GM23338 (cell line): ENCODE results near the gene SH3PXD2B. TPM values are rescaled to one million over a fixed set of nuclear protein-coding genes. Genes with fewer than 3 reads are reported as not detected.

Experiments
- ATAC-seq: fragments of 200-7000 bp; cut with Tn5 transposase; 3 replicates; pipeline ENCODE4 v1.9.1; 2020
- DNase-seq: peaks from one replicate; pipeline ENCODE4 v3.0.0-alpha.2; 2015; ENCODE audit warnings: low spot score
- H2AFZ ChIP-seq: fragments of 200-600 bp; sonication (generic); 2 replicates; pipeline ENCODE4 v1.8.0; 2016; ENCODE audit warnings: antibody characterized with exemption, mild to moderate bottlenecking, moderate library complexity
- H3F3A ChIP-seq: fragments of 200-600 bp; sonication (generic); replicated peaks from 2 replicates; pipeline ENCODE4 v1.8.0; 2017; ENCODE audit warnings: antibody characterized with exemption, mixed run types, low read depth
- H3K27ac ChIP-seq: fragments of 200-600 bp; sonication (generic); 2 replicates; pipeline ENCODE4 v1.6.1; 2016; ENCODE audit warnings: low read depth
- H3K27me3 ChIP-seq: fragments of 200-600 bp; sonication (generic); 2 replicates; pipeline ENCODE4 v1.8.0; 2016; ENCODE audit warnings: mild to moderate bottlenecking, mixed run types, moderate library complexity; ENCODE audit not compliant: insufficient read depth
- H3K36me3 ChIP-seq: fragments of 200-600 bp; sonication (generic); 2 replicates; pipeline ENCODE4 v1.8.0; 2016; ENCODE audit warnings: mild to moderate bottlenecking; ENCODE audit not compliant: insufficient read depth
- H3K4me1 ChIP-seq: fragments of 200-600 bp; sonication (generic); 2 replicates; pipeline ENCODE4 v1.8.0; 2016; ENCODE audit warnings: mild to moderate bottlenecking, moderate library complexity; ENCODE audit not compliant: insufficient read depth
- H3K4me2 ChIP-seq: fragments of 200-600 bp; sonication (generic); 2 replicates; pipeline ENCODE4 v1.7.1; 2017; ENCODE audit warnings: mixed run types
- H3K4me3 ChIP-seq: fragments of 200-600 bp; sonication (generic); 2 replicates; pipeline ENCODE4 v1.6.1; 2016; ENCODE audit warnings: mixed run types
- H3K79me2 ChIP-seq: fragments of 200-600 bp; sonication (generic); replicated peaks from 2 replicates; pipeline ENCODE4 v1.8.0; 2017; ENCODE audit warnings: mild to moderate bottlenecking; ENCODE audit not compliant: insufficient read depth
- H3K9me2 ChIP-seq: fragments of 200-600 bp; sonication (generic); 2 replicates; pipeline ENCODE4 v1.8.0; 2017; ENCODE audit not compliant: insufficient read depth
- H4K20me1 ChIP-seq: fragments of 200-600 bp; sonication (generic); replicated peaks from 2 replicates; pipeline ENCODE4 v1.8.0; 2017; ENCODE audit warnings: mild to moderate bottlenecking; ENCODE audit not compliant: insufficient read depth
- H3K27ac Mint-ChIP-seq: 2 replicates; pipeline ENCODE4 v1.8.0; 2020; ENCODE audit warnings: inconsistent platforms, mild to moderate bottlenecking, moderate library complexity, mixed read lengths
- H3K27me3 Mint-ChIP-seq: 3 replicates; pipeline ENCODE4 v1.8.0; 2022; ENCODE audit warnings: low read depth, mild to moderate bottlenecking, moderate library complexity, mixed read lengths, inconsistent platforms; ENCODE audit not compliant: insufficient read depth, poor library complexity
- H3K36me3 Mint-ChIP-seq: 3 replicates; pipeline ENCODE4 v1.8.0; 2021; ENCODE audit warnings: low read depth, mild to moderate bottlenecking, inconsistent platforms, moderate library complexity, mixed read lengths
- H3K4me1 Mint-ChIP-seq: 3 replicates; pipeline ENCODE4 v1.8.0; 2020; ENCODE audit warnings: mild to moderate bottlenecking, inconsistent platforms, mixed read lengths
- H3K4me3 Mint-ChIP-seq: 3 replicates; pipeline ENCODE4 v1.8.0; 2021; ENCODE audit warnings: moderate library complexity, mild to moderate bottlenecking, inconsistent platforms, mixed read lengths
- H3K9me3 Mint-ChIP-seq: 3 replicates; pipeline ENCODE4 v1.8.0; 2020; ENCODE audit warnings: moderate library complexity, mild to moderate bottlenecking, inconsistent platforms, mixed read lengths
- CREB1 ChIP-seq: fragments of 250-450 bp; sonication (Bioruptor Pico); IDR thresholded peaks from 2 replicates; pipeline ENCODE4 v1.5.0; 2020; ENCODE audit warnings: low read depth, mild to moderate bottlenecking, moderate library complexity
- CTCF ChIP-seq, 2 experiments: fragments of 200-600 bp in 1 of 2; sonication (generic) in 1 of 2; conservative IDR thresholded peaks; 2 replicates each; pipeline versions ENCODE4 v1.5.1 to v1.6.1; 2016 to 2017; ENCODE audit warnings: antibody characterized with exemption in 2 of 2, low read depth in 2 of 2, mild to moderate bottlenecking in 2 of 2, moderate library complexity in 1 of 2
- ETS1 ChIP-seq: IDR thresholded peaks from 2 replicates; pipeline ENCODE4 v1.6.1; 2016; ENCODE audit warnings: antibody characterized with exemption
- EZH2 ChIP-seq: fragments of 200-600 bp; sonication (generic); IDR thresholded peaks from one replicate; pipeline ENCODE4 v1.8.0; 2017; ENCODE audit warnings: antibody characterized with exemption, mild to moderate bottlenecking, low read depth; ENCODE audit not compliant: unreplicated experiment
- EZH2phosphoT487 ChIP-seq: fragments of 200-600 bp; sonication (generic); IDR thresholded peaks from one replicate; pipeline ENCODE4 v1.8.1; 2018; ENCODE audit warnings: antibody characterized with exemption; ENCODE audit not compliant: unreplicated experiment
- JUNB ChIP-seq: IDR thresholded peaks from one replicate; pipeline ENCODE4 v1.6.1; 2016; ENCODE audit warnings: antibody characterized with exemption; ENCODE audit not compliant: unreplicated experiment
- NANOG ChIP-seq: IDR thresholded peaks from 2 replicates; pipeline ENCODE4 v1.6.1; 2016; ENCODE audit warnings: antibody characterized with exemption, borderline replicate concordance
- POLR2AphosphoS5 ChIP-seq: IDR thresholded peaks from 2 replicates; pipeline ENCODE4 v1.6.1; 2016; ENCODE audit warnings: antibody characterized with exemption, low read depth
- REST ChIP-seq: IDR thresholded peaks from one replicate; pipeline ENCODE4 v1.6.1; 2018; ENCODE audit warnings: antibody characterized with exemption; ENCODE audit not compliant: unreplicated experiment
- STAT1 ChIP-seq: IDR thresholded peaks from one replicate; pipeline ENCODE4 v1.6.1; 2016; ENCODE audit warnings: antibody characterized with exemption; ENCODE audit not compliant: unreplicated experiment
- ZNF114 ChIP-seq: fragments of 250-450 bp; sonication (Bioruptor Pico); IDR thresholded peaks from 2 replicates; pipeline ENCODE4 v1.5.0; 2020; ENCODE audit warnings: mild to moderate bottlenecking, moderate library complexity
- ZNF331 ChIP-seq: fragments of 250-450 bp; sonication (Bioruptor Pico); IDR thresholded peaks from 2 replicates; pipeline ENCODE4 v1.5.0; 2020; ENCODE audit warnings: low read depth, mild to moderate bottlenecking, moderate library complexity
- polyA plus RNA-seq: library from polyadenylated mRNA; unstranded; fragments of >200 nt; fragmentation: Nextera tagmentation; extraction: Ambion mirVana; gene quantifications from 2 replicates; pipeline ENCODE4 v1.2.1, GENCODE V29; 2016
- total RNA-seq: library from RNA; depleted of rRNA; stranded (reverse); fragments of >200 nt; shearing (Covaris generic); gene quantifications from 2 replicates; pipeline ENCODE4 v1.2.3, GENCODE V29; 2014

SH3PXD2B gene
- total and polyA plus RNA-seq, 2 experiments from 2014 or later, result 40.2 to 52.5 TPM

- Mint-ChIP-seq H3K9me3 (no peaks in the 10 kb centered on the region), H3K36me3 (peaks cover 55% of the 10 kb centered on the region), H3K27me3 (peaks cover 3% of the 10 kb centered on the region), H3K4me3 (no peak overlapping the region), H3K4me1 (no peaks in the 10 kb centered on the region), H3K27ac (no peak overlapping the region)
- Histone ChIP-seq H3K9me2 (no peaks in the 10 kb centered on the region), H3K27ac (no peak overlapping the region), H3K79me2 (no peaks in the 10 kb centered on the region), H3F3A (no peaks in the 10 kb centered on the region), H4K20me1 (no peaks in the 10 kb centered on the region; the same call in none of the 2 replicates), H3K4me2 (no peak overlapping the region), H2AFZ (no peak overlapping the region), H3K36me3 (peaks cover 14% of the 10 kb centered on the region), H3K4me3 (no peak overlapping the region), H3K4me1 (no peaks in the 10 kb centered on the region), H3K27me3 (no peaks in the 10 kb centered on the region)
- ATAC-seq (no peak), DNase-seq (no peak)
- TF ChIP-seq STAT1, result no peak
- no peak for TF ChIP-seq NANOG
- no peak for TF ChIP-seq CREB1 (CRISPR knock-in tag)
- TF ChIP-seq REST, result no peak
Measured at GRCh38 chr5:172383191-172383802, 71.0 kb downstream of the SH3PXD2B start.

GRCh38 chr5:172380987-172381643 lies 73.2 kb downstream of the SH3PXD2B start:
- H3K36me3 Mint-ChIP-seq, result peaks cover 48% of the 10 kb centered on the region
- no peak overlapping the region for H2AFZ ChIP-seq
- H3K4me3 ChIP-seq, result no peak overlapping the region
- H3K27me3 ChIP-seq, result no peaks in the 10 kb centered on the region
- no peaks in the 10 kb centered on the region for H3K9me2 ChIP-seq
- H3K27me3 Mint-ChIP-seq, result peaks cover 2% of the 10 kb centered on the region
- H3K9me3 Mint-ChIP-seq, result no peaks in the 10 kb centered on the region
- ATAC-seq (no peak), DNase-seq (no peak)
- H3K4me2 ChIP-seq, result no peak overlapping the region
- H4K20me1 ChIP-seq, result no peaks in the 10 kb centered on the region; the same call in 1 of the 2 replicates
- peaks cover 5% of the 10 kb centered on the region for H3K36me3 ChIP-seq
- H3K79me2 ChIP-seq, result no peaks in the 10 kb centered on the region
- H3F3A ChIP-seq, result no peaks in the 10 kb centered on the region
- H3K27ac ChIP-seq, result no peak overlapping the region
- H3K4me1 Mint-ChIP-seq, result no peaks in the 10 kb centered on the region
- H3K27ac Mint-ChIP-seq, result no peak overlapping the region
- no peak overlapping the region for H3K4me3 Mint-ChIP-seq
- no peaks in the 10 kb centered on the region for H3K4me1 ChIP-seq
- TF ChIP-seq ETS1 (no peak), ZNF114 (CRISPR knock-in tag) (no peak), EZH2phosphoT487 (no peak), JUNB (no peak), ZNF331 (CRISPR knock-in tag) (no peak), CTCF (conservative IDR thresholded peaks at IDR 0.05; ENCODE audit: low read depth in 2 of 2) (no peak), EZH2 (no peak), POLR2AphosphoS5 (no peak)
